GM23338 (cell line): Measurements from ENCODE around the gene GRID1. TPM values are rescaled to one million over a fixed set of nuclear protein-coding genes. Genes with fewer than 3 reads are reported as not detected.

Experiments
- ATAC-seq: fragments of 200-7000 bp; cut with Tn5 transposase; 3 replicates; pipeline ENCODE4 v1.9.1; 2020
- DNase-seq: peaks from one replicate; pipeline ENCODE4 v3.0.0-alpha.2; 2015; ENCODE audit warnings: low spot score
- H2AFZ ChIP-seq: fragments of 200-600 bp; sonication (generic); 2 replicates; pipeline ENCODE4 v1.8.0; 2016; ENCODE audit warnings: antibody characterized with exemption, mild to moderate bottlenecking, moderate library complexity
- H3F3A ChIP-seq: fragments of 200-600 bp; sonication (generic); replicated peaks from 2 replicates; pipeline ENCODE4 v1.8.0; 2017; ENCODE audit warnings: antibody characterized with exemption, mixed run types, low read depth
- H3K27ac ChIP-seq: fragments of 200-600 bp; sonication (generic); 2 replicates; pipeline ENCODE4 v1.6.1; 2016; ENCODE audit warnings: low read depth
- H3K27me3 ChIP-seq: fragments of 200-600 bp; sonication (generic); 2 replicates; pipeline ENCODE4 v1.8.0; 2016; ENCODE audit warnings: mild to moderate bottlenecking, mixed run types, moderate library complexity; ENCODE audit not compliant: insufficient read depth
- H3K36me3 ChIP-seq: fragments of 200-600 bp; sonication (generic); 2 replicates; pipeline ENCODE4 v1.8.0; 2016; ENCODE audit warnings: mild to moderate bottlenecking; ENCODE audit not compliant: insufficient read depth
- H3K4me1 ChIP-seq: fragments of 200-600 bp; sonication (generic); 2 replicates; pipeline ENCODE4 v1.8.0; 2016; ENCODE audit warnings: mild to moderate bottlenecking, moderate library complexity; ENCODE audit not compliant: insufficient read depth
- H3K4me2 ChIP-seq: fragments of 200-600 bp; sonication (generic); 2 replicates; pipeline ENCODE4 v1.7.1; 2017; ENCODE audit warnings: mixed run types
- H3K4me3 ChIP-seq: fragments of 200-600 bp; sonication (generic); 2 replicates; pipeline ENCODE4 v1.6.1; 2016; ENCODE audit warnings: mixed run types
- H3K79me2 ChIP-seq: fragments of 200-600 bp; sonication (generic); replicated peaks from 2 replicates; pipeline ENCODE4 v1.8.0; 2017; ENCODE audit warnings: mild to moderate bottlenecking; ENCODE audit not compliant: insufficient read depth
- H3K9me2 ChIP-seq: fragments of 200-600 bp; sonication (generic); 2 replicates; pipeline ENCODE4 v1.8.0; 2017; ENCODE audit not compliant: insufficient read depth
- H4K20me1 ChIP-seq: fragments of 200-600 bp; sonication (generic); replicated peaks from 2 replicates; pipeline ENCODE4 v1.8.0; 2017; ENCODE audit warnings: mild to moderate bottlenecking; ENCODE audit not compliant: insufficient read depth
- H3K27ac Mint-ChIP-seq: 2 replicates; pipeline ENCODE4 v1.8.0; 2020; ENCODE audit warnings: inconsistent platforms, mild to moderate bottlenecking, moderate library complexity, mixed read lengths
- H3K27me3 Mint-ChIP-seq: 3 replicates; pipeline ENCODE4 v1.8.0; 2022; ENCODE audit warnings: low read depth, mild to moderate bottlenecking, moderate library complexity, mixed read lengths, inconsistent platforms; ENCODE audit not compliant: insufficient read depth, poor library complexity
- H3K36me3 Mint-ChIP-seq: 3 replicates; pipeline ENCODE4 v1.8.0; 2021; ENCODE audit warnings: low read depth, mild to moderate bottlenecking, inconsistent platforms, moderate library complexity, mixed read lengths
- H3K4me1 Mint-ChIP-seq: 3 replicates; pipeline ENCODE4 v1.8.0; 2020; ENCODE audit warnings: mild to moderate bottlenecking, inconsistent platforms, mixed read lengths
- H3K4me3 Mint-ChIP-seq: 3 replicates; pipeline ENCODE4 v1.8.0; 2021; ENCODE audit warnings: moderate library complexity, mild to moderate bottlenecking, inconsistent platforms, mixed read lengths
- H3K9me3 Mint-ChIP-seq: 3 replicates; pipeline ENCODE4 v1.8.0; 2020; ENCODE audit warnings: moderate library complexity, mild to moderate bottlenecking, inconsistent platforms, mixed read lengths
- CREB1 ChIP-seq: fragments of 250-450 bp; sonication (Bioruptor Pico); IDR thresholded peaks from 2 replicates; pipeline ENCODE4 v1.5.0; 2020; ENCODE audit warnings: low read depth, mild to moderate bottlenecking, moderate library complexity
- CTCF ChIP-seq, 2 experiments: fragments of 200-600 bp in 1 of 2; sonication (generic) in 1 of 2; conservative IDR thresholded peaks; 2 replicates each; pipeline versions ENCODE4 v1.5.1 to v1.6.1; 2016 to 2017; ENCODE audit warnings: antibody characterized with exemption in 2 of 2, low read depth in 2 of 2, mild to moderate bottlenecking in 2 of 2, moderate library complexity in 1 of 2
- EZH2 ChIP-seq: fragments of 200-600 bp; sonication (generic); IDR thresholded peaks from one replicate; pipeline ENCODE4 v1.8.0; 2017; ENCODE audit warnings: antibody characterized with exemption, mild to moderate bottlenecking, low read depth; ENCODE audit not compliant: unreplicated experiment
- EZH2phosphoT487 ChIP-seq: fragments of 200-600 bp; sonication (generic); IDR thresholded peaks from one replicate; pipeline ENCODE4 v1.8.1; 2018; ENCODE audit warnings: antibody characterized with exemption; ENCODE audit not compliant: unreplicated experiment
- JUNB ChIP-seq: IDR thresholded peaks from one replicate; pipeline ENCODE4 v1.6.1; 2016; ENCODE audit warnings: antibody characterized with exemption; ENCODE audit not compliant: unreplicated experiment
- NANOG ChIP-seq: IDR thresholded peaks from 2 replicates; pipeline ENCODE4 v1.6.1; 2016; ENCODE audit warnings: antibody characterized with exemption, borderline replicate concordance
- POLR2AphosphoS5 ChIP-seq: IDR thresholded peaks from 2 replicates; pipeline ENCODE4 v1.6.1; 2016; ENCODE audit warnings: antibody characterized with exemption, low read depth
- REST ChIP-seq: IDR thresholded peaks from one replicate; pipeline ENCODE4 v1.6.1; 2018; ENCODE audit warnings: antibody characterized with exemption; ENCODE audit not compliant: unreplicated experiment
- STAT1 ChIP-seq: IDR thresholded peaks from one replicate; pipeline ENCODE4 v1.6.1; 2016; ENCODE audit warnings: antibody characterized with exemption; ENCODE audit not compliant: unreplicated experiment
- ZNF114 ChIP-seq: fragments of 250-450 bp; sonication (Bioruptor Pico); IDR thresholded peaks from 2 replicates; pipeline ENCODE4 v1.5.0; 2020; ENCODE audit warnings: mild to moderate bottlenecking, moderate library complexity
- ZNF331 ChIP-seq: fragments of 250-450 bp; sonication (Bioruptor Pico); IDR thresholded peaks from 2 replicates; pipeline ENCODE4 v1.5.0; 2020; ENCODE audit warnings: low read depth, mild to moderate bottlenecking, moderate library complexity
- ZNF462 ChIP-seq: fragments of 250-450 bp; sonication (Bioruptor Pico); IDR thresholded peaks from 2 replicates; pipeline ENCODE4 v1.5.0; 2020; ENCODE audit warnings: mild to moderate bottlenecking, moderate library complexity
- polyA plus RNA-seq: library from polyadenylated mRNA; unstranded; fragments of >200 nt; fragmentation: Nextera tagmentation; extraction: Ambion mirVana; gene quantifications from 2 replicates; pipeline ENCODE4 v1.2.1, GENCODE V29; 2016
- total RNA-seq: library from RNA; depleted of rRNA; stranded (reverse); fragments of >200 nt; shearing (Covaris generic); gene quantifications from 2 replicates; pipeline ENCODE4 v1.2.3, GENCODE V29; 2014
- TF ChIP-seq, protein P1 (sequence below): IDR thresholded peaks from 2 replicates; pipeline ENCODE4 v1.6.1; 2016; ENCODE audit warnings: antibody characterized with exemption

GRID1 gene
- total and polyA plus RNA-seq, 2 experiments from 2014 or later = 0.14 to 0.15 TPM

DNA sequence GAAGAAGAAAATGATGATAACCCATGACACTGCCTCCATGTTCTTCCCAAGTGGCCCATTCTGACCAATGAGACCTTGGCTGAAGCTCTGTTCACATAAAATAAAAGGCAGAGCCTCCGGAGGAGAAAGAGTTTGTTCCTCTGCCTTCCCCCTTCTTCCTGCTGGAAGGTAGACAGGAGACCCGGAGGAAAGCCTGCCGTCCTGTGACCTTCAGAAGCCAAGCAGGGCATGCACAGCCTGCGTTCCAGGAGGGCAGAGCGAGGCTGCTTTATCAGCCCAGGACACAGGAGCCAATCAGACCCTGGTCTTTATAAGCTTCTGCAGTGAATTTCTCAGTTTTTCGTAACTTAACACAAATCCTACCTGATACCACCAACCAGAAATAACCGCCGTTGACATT is 8.6 kb upstream of the GRID1 start:
- Histone ChIP-seq H3F3A (no peaks in the 10 kb centered on the region), H2AFZ (no peak overlapping the region), H3K9me2 (no peaks in the 10 kb centered on the region), H3K36me3 (no peaks in the 10 kb centered on the region), H3K27me3 (peaks cover 46% of the 10 kb centered on the region), H3K79me2 (no peaks in the 10 kb centered on the region), H3K4me1 (no peaks in the 10 kb centered on the region), H3K4me2 (no peak overlapping the region), H4K20me1 (no peaks in the 10 kb centered on the region), H3K4me3 (no peak overlapping the region), H3K27ac (no peak overlapping the region)
- no peak overlapping the region for H3K27ac Mint-ChIP-seq
- no peak for ATAC-seq
- no peaks in the 10 kb centered on the region for H3K36me3 Mint-ChIP-seq
- DNase-seq = no peak
- no peaks in the 10 kb centered on the region for H3K4me1 Mint-ChIP-seq
- peaks cover 21% of the 10 kb centered on the region for H3K27me3 Mint-ChIP-seq
- H3K4me3 Mint-ChIP-seq = no peak overlapping the region
- H3K9me3 Mint-ChIP-seq = no peaks in the 10 kb centered on the region
- TF ChIP-seq REST = no peak
- TF ChIP-seq CTCF (conservative IDR thresholded peaks at IDR 0.05; ENCODE audit: low read depth in 2 of 2) = no peak
- TF ChIP-seq, protein P1, sequence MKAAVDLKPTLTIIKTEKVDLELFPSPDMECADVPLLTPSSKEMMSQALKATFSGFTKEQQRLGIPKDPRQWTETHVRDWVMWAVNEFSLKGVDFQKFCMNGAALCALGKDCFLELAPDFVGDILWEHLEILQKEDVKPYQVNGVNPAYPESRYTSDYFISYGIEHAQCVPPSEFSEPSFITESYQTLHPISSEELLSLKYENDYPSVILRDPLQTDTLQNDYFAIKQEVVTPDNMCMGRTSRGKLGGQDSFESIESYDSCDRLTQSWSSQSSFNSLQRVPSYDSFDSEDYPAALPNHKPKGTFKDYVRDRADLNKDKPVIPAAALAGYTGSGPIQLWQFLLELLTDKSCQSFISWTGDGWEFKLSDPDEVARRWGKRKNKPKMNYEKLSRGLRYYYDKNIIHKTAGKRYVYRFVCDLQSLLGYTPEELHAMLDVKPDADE = no peak
- TF ChIP-seq STAT1 = no peak
- TF ChIP-seq NANOG = no peak
- TF ChIP-seq ZNF331 (CRISPR knock-in tag) = no peak
- no peak for TF ChIP-seq POLR2AphosphoS5
- TF ChIP-seq ZNF462 (CRISPR knock-in tag) = no peak
- TF ChIP-seq EZH2phosphoT487 = no peak
- TF ChIP-seq CREB1 (CRISPR knock-in tag) = no peak
- TF ChIP-seq EZH2 = no peak
- TF ChIP-seq ZNF114 (CRISPR knock-in tag) = no peak
- no peak for TF ChIP-seq JUNB
